Endothelial cell of umbilical vein (primary cell): ENCODE results near the gene ADCY9. TPM values are rescaled to one million over a fixed set of nuclear protein-coding genes. Genes with fewer than 3 reads are reported as not detected.

Experiments used
- BruUV-seq: library from RNA; stranded (reverse); fragments of 400-500 nt; replicated peaks from 2 replicates; lab custom pipeline; 2021; lab: Mats Ljungman, UMichigan
- CTCF ChIA-PET: fragments of 300-600, 350-600 bp; sonication (Branson Sonifier 250); formaldehyde crosslinking; loops from one replicate; lab custom pipeline; 2021; ENCODE audit warnings: antibody characterized with exemption, inconsistent platforms; lab: Charles Lee
- POLR2A ChIA-PET: fragments of 300-600, 350-600 bp; sonication (Branson Sonifier 250); formaldehyde crosslinking; loops from one replicate; lab custom pipeline; 2021; ENCODE audit warnings: antibody characterized with exemption, inconsistent platforms; lab: Charles Lee
- DNase-seq: peaks from one replicate; pipeline ENCODE4 v3.0.0-alpha.2; 2011; ENCODE audit warnings: low read depth, low spot score
- FAIRE-seq: peaks from 2 replicates; lab custom pipeline; 2011; peaks lifted over from hg19 to GRCh38; lab: Jason Lieb, UNC
- H2AFZ ChIP-seq: 2 replicates; pipeline ENCODE4 v1.6.0; 2012; ENCODE audit warnings: low read depth, low read length, control low read depth, inconsistent platforms
- H3K27ac ChIP-seq: 2 replicates; pipeline ENCODE4 v1.5.1; 2011; ENCODE audit warnings: low read depth, mild to moderate bottlenecking, control low read depth, low read length, moderate library complexity; ENCODE audit not compliant: insufficient read depth
- H3K27me3 ChIP-seq, 2 experiments: 2 replicates each; pipeline versions ENCODE4 v1.6.0 to v1.6.1; 2011; ENCODE audit warnings: low read length in 2 of 2, mixed read lengths in 1 of 2; ENCODE audit not compliant: control insufficient read depth in 2 of 2, insufficient read depth in 2 of 2
- H3K36me3 ChIP-seq, 2 experiments: 2 replicates in 1 of 2; 3 replicates in 1 of 2; pipeline ENCODE4 v1.5.1; 2011; ENCODE audit warnings: low read length in 2 of 2, mild to moderate bottlenecking in 1 of 2, moderate library complexity in 1 of 2; ENCODE audit not compliant: control insufficient read depth in 2 of 2, insufficient read depth in 2 of 2; ENCODE audit errors: extremely low read depth in 1 of 2
- H3K4me1 ChIP-seq: 3 replicates; pipeline ENCODE4 v1.5.1; 2011; ENCODE audit warnings: mild to moderate bottlenecking, low read length; ENCODE audit not compliant: control insufficient read depth, insufficient read depth; ENCODE audit errors: extremely low read depth
- H3K4me2 ChIP-seq: 2 replicates; pipeline ENCODE4 v1.6.1; 2011; ENCODE audit warnings: low read length, control low read depth, mixed read lengths; ENCODE audit not compliant: insufficient read depth
- H3K4me3 ChIP-seq, 3 experiments: fragments of 200-600 bp in 1 of 3; sonication (generic), shearing (Covaris generic) in 1 of 3; replicated peaks in 1 of 3; 2 replicates each; pipeline ENCODE4 v1.5.1; 2011 to 2016; ENCODE audit warnings: control low read depth in 3 of 3, low read length in 3 of 3, mild to moderate bottlenecking in 2 of 3, inconsistent platforms in 1 of 3, low read depth in 1 of 3, moderate library complexity in 1 of 3; ENCODE audit not compliant: insufficient read depth in 1 of 3
- H3K79me2 ChIP-seq: 2 replicates; pipeline ENCODE4 v1.6.0; 2012; ENCODE audit warnings: low read length, inconsistent platforms; ENCODE audit not compliant: control insufficient read depth, insufficient read depth
- H3K9ac ChIP-seq: replicated peaks from 2 replicates; pipeline ENCODE3; 2011; ENCODE audit warnings: low read length, control low read depth; ENCODE audit not compliant: insufficient read depth; ENCODE audit errors: extremely low read depth
- H3K9me1 ChIP-seq: replicated peaks from 3 replicates; pipeline ENCODE4 v1.6.0; 2011; ENCODE audit warnings: mild to moderate bottlenecking, low read length; ENCODE audit not compliant: control insufficient read depth, insufficient read depth; ENCODE audit errors: extremely low read depth
- H3K9me3 ChIP-seq: replicated peaks from 2 replicates; pipeline ENCODE4 v1.5.1; 2012; ENCODE audit warnings: low read length, inconsistent platforms; ENCODE audit not compliant: control insufficient read depth, insufficient read depth
- H4K20me1 ChIP-seq: replicated peaks from 2 replicates; pipeline ENCODE3; 2011; ENCODE audit warnings: mild to moderate bottlenecking, low read length; ENCODE audit not compliant: control insufficient read depth, insufficient read depth; ENCODE audit errors: extremely low read depth
- EZH2 ChIP-seq: IDR thresholded peaks from 2 replicates; pipeline ENCODE4 v1.6.1; 2012; ENCODE audit warnings: borderline replicate concordance, low read depth, mild to moderate bottlenecking, moderate library complexity, low read length, inconsistent platforms; ENCODE audit not compliant: severe bottlenecking
- FOS ChIP-seq: IDR thresholded peaks from 2 replicates; pipeline ENCODE4 v1.6.1; 2011; ENCODE audit warnings: mild to moderate bottlenecking, low read length, moderate library complexity, borderline replicate concordance; ENCODE audit not compliant: insufficient read depth
- GATA2 ChIP-seq: IDR thresholded peaks from 2 replicates; pipeline ENCODE4 v1.7.0; 2011; ENCODE audit warnings: low read depth, mild to moderate bottlenecking, moderate library complexity, mixed read lengths, low read length; ENCODE audit not compliant: insufficient read length, insufficient read depth
- JUN ChIP-seq: IDR thresholded peaks from 2 replicates; pipeline ENCODE4 v1.6.1; 2011; ENCODE audit warnings: borderline replicate concordance, low read depth; ENCODE audit not compliant: insufficient read length, insufficient read depth
- MYC ChIP-seq: IDR thresholded peaks from one replicate; pipeline ENCODE4 v1.6.1; 2011; ENCODE audit warnings: mild to moderate bottlenecking, low read depth, low read length
- POLR2A ChIP-seq: IDR thresholded peaks from 2 replicates; pipeline ENCODE4 v1.6.1; 2012; ENCODE audit warnings: low read depth, mild to moderate bottlenecking, control low read depth, low read length
- POLR2AphosphoS5 ChIP-seq: IDR thresholded peaks from 2 replicates; pipeline ENCODE4 v1.6.1; 2012; ENCODE audit warnings: low read depth, mild to moderate bottlenecking, control low read depth, low read length, moderate library complexity; ENCODE audit not compliant: insufficient read depth
- dilution Hi-C: fragments of 300-500 bp; cut with MboI; formaldehyde crosslinking; loops from one replicate; pipeline ENCODE4 v1.15.0; 2019; ENCODE audit warnings: low sequenced_read_pairs; ENCODE audit not compliant: extremely low pct_ligation_motif_present
- intact Hi-C: fragments of 100-400 bp; cut with micrococcal nuclease; formaldehyde crosslinking; loops from one replicate; pipeline ENCODE4 v1.10.0; 2022
- polyA plus RNA-seq, 4 experiments: library from polyadenylated mRNA; depleted of rRNA in 3 of 4; stranded (reverse) in 3 of 4; unstranded in 1 of 4; fragments of >200 nt; gene quantifications; 2 replicates each; pipeline versions ENCODE4 v1.2.1 to v1.2.3, GENCODE V29; 2011 to 2012; ENCODE audit warnings: missing spikeins in 1 of 4
- total RNA-seq: library from RNA; stranded (reverse); gene quantifications from 2 replicates; pipeline ENCODE4 v1.2.3, GENCODE V29; 2021
- TF ChIP-seq, protein P1 (sequence below): IDR thresholded peaks from 2 replicates; pipeline ENCODE4 v1.6.1; 2011; ENCODE audit not compliant: insufficient read depth, insufficient read length
- TF ChIP-seq, protein P2 (sequence below), 2 donors: IDR thresholded peaks; 1 replicate in 1 of 2; 2 replicates in 1 of 2; pipeline ENCODE4 v1.5.1; 2011; ENCODE audit warnings: low read length in 2 of 2, mild to moderate bottlenecking in 2 of 2, moderate library complexity in 2 of 2, control low read depth in 1 of 2, inconsistent platforms in 1 of 2, low read depth in 1 of 2; ENCODE audit not compliant: insufficient read depth in 1 of 2; ENCODE audit errors: extremely low read depth in 1 of 2

Gene ADCY9
- total and polyA plus RNA-seq, 2 donors (not counting 3 experiments of a cell fraction or from before 2014, with no cell fraction given), result 6.8 to 14.0 TPM

DNA sequence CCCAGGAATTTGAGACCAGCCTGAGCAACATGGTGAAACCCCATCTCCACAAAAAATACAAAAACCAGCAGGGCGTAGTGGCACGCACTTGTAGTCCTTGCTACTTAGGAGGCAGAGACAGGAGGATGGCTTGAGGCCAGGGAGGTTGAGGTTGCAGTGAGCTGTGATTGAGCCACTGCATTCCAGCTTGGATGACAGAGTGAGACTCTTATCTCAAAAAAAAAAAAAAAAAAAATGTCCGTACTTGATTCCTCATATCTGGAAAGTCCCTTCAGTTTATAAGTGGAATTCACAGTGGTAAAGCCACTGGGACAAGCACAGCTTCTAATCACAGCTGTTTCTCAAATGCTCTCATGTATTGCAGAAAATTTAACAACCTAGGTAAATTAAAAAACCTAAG lies 157.1 kb downstream of the ADCY9 start:
- dilution Hi-C loops (no loop called here), intact Hi-C loops (no loop called here)
- H2AFZ ChIP-seq, result no peak overlapping the region
- H3K9ac ChIP-seq, result no peak overlapping the region
- TF ChIP-seq FOS, result no peak
- TF ChIP-seq POLR2A, result no peak
- no peak for TF ChIP-seq GATA2
- TF ChIP-seq, protein P1, sequence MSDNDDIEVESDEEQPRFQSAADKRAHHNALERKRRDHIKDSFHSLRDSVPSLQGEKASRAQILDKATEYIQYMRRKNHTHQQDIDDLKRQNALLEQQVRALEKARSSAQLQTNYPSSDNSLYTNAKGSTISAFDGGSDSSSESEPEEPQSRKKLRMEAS, result no peak
- TF ChIP-seq JUN, result no peak
- TF ChIP-seq, protein P2, sequence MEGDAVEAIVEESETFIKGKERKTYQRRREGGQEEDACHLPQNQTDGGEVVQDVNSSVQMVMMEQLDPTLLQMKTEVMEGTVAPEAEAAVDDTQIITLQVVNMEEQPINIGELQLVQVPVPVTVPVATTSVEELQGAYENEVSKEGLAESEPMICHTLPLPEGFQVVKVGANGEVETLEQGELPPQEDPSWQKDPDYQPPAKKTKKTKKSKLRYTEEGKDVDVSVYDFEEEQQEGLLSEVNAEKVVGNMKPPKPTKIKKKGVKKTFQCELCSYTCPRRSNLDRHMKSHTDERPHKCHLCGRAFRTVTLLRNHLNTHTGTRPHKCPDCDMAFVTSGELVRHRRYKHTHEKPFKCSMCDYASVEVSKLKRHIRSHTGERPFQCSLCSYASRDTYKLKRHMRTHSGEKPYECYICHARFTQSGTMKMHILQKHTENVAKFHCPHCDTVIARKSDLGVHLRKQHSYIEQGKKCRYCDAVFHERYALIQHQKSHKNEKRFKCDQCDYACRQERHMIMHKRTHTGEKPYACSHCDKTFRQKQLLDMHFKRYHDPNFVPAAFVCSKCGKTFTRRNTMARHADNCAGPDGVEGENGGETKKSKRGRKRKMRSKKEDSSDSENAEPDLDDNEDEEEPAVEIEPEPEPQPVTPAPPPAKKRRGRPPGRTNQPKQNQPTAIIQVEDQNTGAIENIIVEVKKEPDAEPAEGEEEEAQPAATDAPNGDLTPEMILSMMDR (IDR thresholded peaks at IDR 0.05; ENCODE audit: extremely low read depth in 1 of 2, insufficient read depth in 1 of 2, low read depth in 1 of 2, low read length in 2 of 2), result no peak
- TF ChIP-seq MYC, result no peak
- no peak for TF ChIP-seq EZH2
- no peak for TF ChIP-seq POLR2AphosphoS5
- H3K4me2 ChIP-seq, result no peak overlapping the region
- H3K4me3 ChIP-seq, result no peak overlapping the region
- H3K27ac ChIP-seq, result no peak overlapping the region
- no peaks in the 10 kb centered on the region for H3K9me3 ChIP-seq
- no peak for FAIRE-seq
- H4K20me1 ChIP-seq, result no peaks in the 10 kb centered on the region
- CTCF ChIA-PET, result interaction anchor here (1.5 to 2.2 kb wide), 3 partner anchors 15 to 295 kb away, joined by 3 to 14 read pairs (median 5); no protein-coding TSS in a partner anchor
- no peaks in the 10 kb centered on the region for H3K36me3 ChIP-seq
- H3K27me3 ChIP-seq, result peaks cover 10 to 12% of the 10 kb centered on the region in 2 experiments
- H3K9me1 ChIP-seq, result no peaks in the 10 kb centered on the region
- POLR2A ChIA-PET, result no interaction called here
- no peak for DNase-seq
- H3K4me1 ChIP-seq, result peaks cover 5% of the 10 kb centered on the region
- H3K79me2 ChIP-seq, result no peaks in the 10 kb centered on the region
- BruUV-seq, result no TSS peak
